ENCODE results near the gene LACTB.

LACTB gene

GRCh38 chr15:63187589-63188226 lies 66.0 kb downstream of the LACTB start:
- no peak overlapping the region for H3K4me2 ChIP-seq (ENCODE audit: insufficient read depth, low read length, poor library complexity, severe bottlenecking)
- H4K91ac ChIP-seq (ENCODE audit: low read depth, low read length, poor library complexity), result no peak overlapping the region
- peak overlapping the region; percentile 58 for H3K18ac ChIP-seq (ENCODE audit: low read length)
- H3K9ac ChIP-seq (ENCODE audit: low read depth, low read length, poor library complexity), result no peak overlapping the region
- H3K27me3 ChIP-seq (ENCODE audit: control insufficient read depth in 3 of 3, insufficient read depth in 3 of 3, low read depth in 1 of 3, low read length in 3 of 3), result no peaks in the 10 kb centered on the region
- peak overlapping the region; percentile 21 for H2BK15ac ChIP-seq (ENCODE audit: low read length)
- H4K8ac ChIP-seq (ENCODE audit: low read depth, low read length), result no peak overlapping the region
- peak overlapping the region; percentile 95 for H2AFZ ChIP-seq (ENCODE audit: low read length)
- no peak overlapping the region for H3K27ac ChIP-seq (replicated peaks; ENCODE audit: low read length)
- WGBS, 2 donors (ENCODE audit: extremely low coverage in 2 of 2, insufficient read length in 2 of 2, insufficient replicate concordance in 1 of 2), result no CpG with 5 or more reads among the region's 5 CpGs
- H3K9me3 ChIP-seq (replicated peaks in 1 of 2; ENCODE audit: control insufficient read depth in 2 of 2, insufficient read depth in 1 of 2, low read depth in 1 of 2, low read length in 2 of 2), result no peaks in the 10 kb centered on the region
- no peak for DNase-seq (ENCODE audit: low spot score)
- H2BK120ac ChIP-seq (ENCODE audit: low read depth, low read length), result no peak overlapping the region
- no peaks in the 10 kb centered on the region for H3K36me3 ChIP-seq (replicated peaks in 1 of 2; ENCODE audit: control insufficient read depth in 2 of 2, insufficient read depth in 2 of 2, low read length in 2 of 2)
- H3K14ac ChIP-seq (ENCODE audit: low read length), result no peak overlapping the region
- H3K4me3 ChIP-seq (ENCODE audit: low read length in 2 of 2), result no peak overlapping the region
- no peak overlapping the region for H3K4ac ChIP-seq (ENCODE audit: low read length)
- no peak overlapping the region for H3K23ac ChIP-seq (ENCODE audit: low read depth, low read length, poor library complexity)
- H2AK5ac ChIP-seq (ENCODE audit: low read depth, low read length), result peak overlapping the region; percentile 47
- no peak overlapping the region for H2BK5ac ChIP-seq (ENCODE audit: low read length)
- no peak overlapping the region for H2BK12ac ChIP-seq (ENCODE audit: low read length)
- H3K4me1 ChIP-seq (ENCODE audit: control insufficient read depth in 2 of 2, insufficient read depth in 1 of 2, low read depth in 1 of 2, low read length in 2 of 2), result peaks cover 4 to 16% of the 10 kb centered on the region in 2 donors
- no peaks in the 10 kb centered on the region for H3K79me1 ChIP-seq (ENCODE audit: low read depth, low read length)

GRCh38 chr15:63188247-63188925 lies 66.7 kb downstream of the LACTB start:
- DNase-seq (ENCODE audit: low spot score), result no peak
- no peaks in the 10 kb centered on the region for H3K79me1 ChIP-seq (ENCODE audit: low read depth, low read length)
- no peak overlapping the region for H4K91ac ChIP-seq (ENCODE audit: low read depth, low read length, poor library complexity)
- peaks cover 4 to 16% of the 10 kb centered on the region in 2 donors for H3K4me1 ChIP-seq (ENCODE audit: control insufficient read depth in 2 of 2, insufficient read depth in 1 of 2, low read depth in 1 of 2, low read length in 2 of 2)
- no peak overlapping the region for H3K4ac ChIP-seq (ENCODE audit: low read length)
- no peak overlapping the region for H4K8ac ChIP-seq (ENCODE audit: low read depth, low read length)
- no peak overlapping the region for H2BK12ac ChIP-seq (ENCODE audit: low read length)
- H3K14ac ChIP-seq (ENCODE audit: low read length), result no peak overlapping the region
- H3K18ac ChIP-seq (ENCODE audit: low read length), result peak overlapping the region; percentile 93
- peak overlapping the region; percentile 68 to 78 for H3K4me3 ChIP-seq (ENCODE audit: low read length in 2 of 2)
- H3K4me2 ChIP-seq (ENCODE audit: insufficient read depth, low read length, poor library complexity, severe bottlenecking), result peak overlapping the region; percentile 76
- WGBS, 2 donors (ENCODE audit: extremely low coverage in 2 of 2, insufficient read length in 2 of 2, insufficient replicate concordance in 1 of 2), result no CpG with 5 or more reads among the region's 10 CpGs
- H3K23ac ChIP-seq (ENCODE audit: low read depth, low read length, poor library complexity), result no peak overlapping the region
- peak overlapping the region; percentile 66 for H3K9ac ChIP-seq (ENCODE audit: low read depth, low read length, poor library complexity)
- H3K27me3 ChIP-seq (ENCODE audit: control insufficient read depth in 3 of 3, insufficient read depth in 3 of 3, low read depth in 1 of 3, low read length in 3 of 3), result no peaks in the 10 kb centered on the region
- no peak overlapping the region for H2BK15ac ChIP-seq (ENCODE audit: low read length)
- H3K27ac ChIP-seq (replicated peaks; ENCODE audit: low read length), result peak overlapping the region; percentile 94
- no peaks in the 10 kb centered on the region for H3K9me3 ChIP-seq (replicated peaks in 1 of 2; ENCODE audit: control insufficient read depth in 2 of 2, insufficient read depth in 1 of 2, low read depth in 1 of 2, low read length in 2 of 2)
- H2AFZ ChIP-seq (ENCODE audit: low read length), result peak overlapping the region; percentile 95
- no peak overlapping the region for H2BK120ac ChIP-seq (ENCODE audit: low read depth, low read length)
- no peaks in the 10 kb centered on the region for H3K36me3 ChIP-seq (replicated peaks in 1 of 2; ENCODE audit: control insufficient read depth in 2 of 2, insufficient read depth in 2 of 2, low read length in 2 of 2)
- H2AK5ac ChIP-seq (ENCODE audit: low read depth, low read length), result no peak overlapping the region
- H2BK5ac ChIP-seq (ENCODE audit: low read length), result peak overlapping the region; percentile 88

DNA sequence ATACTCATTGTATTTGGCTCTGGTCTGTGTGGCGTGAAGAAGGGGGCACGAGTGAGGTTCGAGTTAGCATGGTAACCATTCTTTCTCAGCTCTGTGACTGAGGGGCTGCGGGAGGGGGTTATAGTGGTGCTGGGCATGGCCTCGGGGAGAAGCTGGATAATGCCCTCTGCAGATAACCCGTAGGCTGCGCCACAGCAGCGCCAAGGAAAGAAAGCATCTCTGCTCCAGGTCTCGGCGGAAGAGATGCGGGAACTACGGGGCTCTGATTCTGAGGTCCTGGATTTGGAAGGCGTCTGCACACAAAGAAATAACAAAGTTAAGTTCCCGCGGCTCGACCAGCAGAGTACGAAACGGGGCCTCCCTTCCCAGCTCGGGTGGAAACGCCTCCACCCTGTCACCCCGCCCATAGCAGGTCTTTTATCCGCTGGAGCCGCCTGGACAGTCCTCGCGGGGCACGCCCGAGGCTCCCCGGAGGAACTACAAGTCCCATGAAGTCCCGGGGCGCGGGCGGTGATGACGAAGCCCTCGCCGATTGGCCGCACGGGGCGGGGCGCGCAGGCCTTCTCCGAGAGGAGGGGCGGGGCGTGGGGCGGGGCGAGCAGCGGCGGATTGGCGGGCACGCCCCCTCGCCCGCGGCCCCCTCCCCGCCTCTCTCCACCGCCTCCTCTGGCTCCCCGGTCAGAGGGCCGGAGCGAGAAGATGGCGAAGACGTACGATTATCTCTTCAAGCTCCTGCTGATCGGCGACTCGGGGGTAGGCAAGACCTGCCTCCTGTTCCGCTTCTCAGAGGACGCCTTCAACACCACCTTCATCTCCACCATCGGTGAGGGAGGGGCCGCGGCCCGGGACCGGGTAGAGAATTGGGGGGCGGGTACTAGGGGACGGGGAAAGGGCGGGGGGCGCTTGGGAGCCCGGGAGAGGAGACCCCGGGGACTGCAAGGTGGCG lies 67.5 kb downstream of the LACTB start, which contains the start of gene RAB8B:
TSS of gene RAB8B (plus strand) at position 681 of the 946 bp plus-strand sequence. CDS start at position 700, 19 bp downstream.
- peak within 1 kb of the TSS; percentile 50 for H3K14ac ChIP-seq (ENCODE audit: low read length)
- peak within 1 kb of the TSS; percentile 94 for H3K27ac ChIP-seq (replicated peaks; ENCODE audit: low read length)

More for the DNA sequence above, 67.5 kb downstream of the LACTB start, which contains the start of gene RAB8B:
- Histone ChIP-seq H3K4me1 (ENCODE audit: control insufficient read depth in 2 of 2, insufficient read depth in 1 of 2, low read depth in 1 of 2, low read length in 2 of 2) (peaks cover 4 to 21% of the 10 kb centered on the region in 2 donors), H2BK5ac (ENCODE audit: low read length) (peak within 1 kb of the TSS; percentile 88), H3K23ac (ENCODE audit: low read depth, low read length, poor library complexity) (peak within 1 kb of the TSS; percentile 58), H3K27me3 (ENCODE audit: control insufficient read depth in 3 of 3, insufficient read depth in 3 of 3, low read depth in 1 of 3, low read length in 3 of 3) (no peaks in the 10 kb centered on the region), H2AK5ac (ENCODE audit: low read depth, low read length) (no peak within 1 kb of the TSS), H3K4me2 (ENCODE audit: insufficient read depth, low read length, poor library complexity, severe bottlenecking) (peak within 1 kb of the TSS; percentile 90), H3K18ac (ENCODE audit: low read length) (peak within 1 kb of the TSS; percentile 93), H2BK15ac (ENCODE audit: low read length) (no peak within 1 kb of the TSS), H2BK120ac (ENCODE audit: low read depth, low read length) (no peak within 1 kb of the TSS), H2BK12ac (ENCODE audit: low read length) (no peak within 1 kb of the TSS), H3K4me3 (ENCODE audit: low read length in 2 of 2) (peak within 1 kb of the TSS; percentile 91 to 95), H3K4ac (ENCODE audit: low read length) (no peak within 1 kb of the TSS), H4K91ac (ENCODE audit: low read depth, low read length, poor library complexity) (no peak within 1 kb of the TSS), H3K79me1 (ENCODE audit: low read depth, low read length) (no peaks in the 10 kb centered on the region), H3K36me3 (replicated peaks in 1 of 2; ENCODE audit: control insufficient read depth in 2 of 2, insufficient read depth in 2 of 2, low read length in 2 of 2) (no peaks in the 10 kb centered on the region), H2AFZ (ENCODE audit: low read length) (peak within 1 kb of the TSS; percentile 95), H3K9me3 (replicated peaks in 1 of 2; ENCODE audit: control insufficient read depth in 2 of 2, insufficient read depth in 1 of 2, low read depth in 1 of 2, low read length in 2 of 2) (no peaks in the 10 kb centered on the region), H4K8ac (ENCODE audit: low read depth, low read length) (no peak within 1 kb of the TSS), H3K9ac (ENCODE audit: low read depth, low read length, poor library complexity) (peak within 1 kb of the TSS; percentile 97)
- WGBS, 2 donors (ENCODE audit: extremely low coverage in 2 of 2, insufficient read length in 2 of 2, insufficient replicate concordance in 1 of 2), result no CpG with 5 or more reads among the region's 77 CpGs
- peak; percentile 98 for DNase-seq (ENCODE audit: low spot score)

Data from neuronal stem cell (in vitro differentiated cells).